IMR-90 (cell line): ENCODE results near the gene CHSY3. TPM values are rescaled to one million over a fixed set of nuclear protein-coding genes. Genes with fewer than 3 reads are reported as not detected.

Source experiments
- ATAC-seq: fragments of 200-7000 bp; cut with Tn5 transposase; 2 replicates; pipeline ENCODE4 v1.9.1; 2020; ENCODE audit warnings: low read depth, mild to moderate bottlenecking, moderate library complexity
- BruUV-seq: library from RNA; stranded (reverse); fragments of 400-500 nt; replicated peaks from 2 replicates; lab custom pipeline; 2021; lab: Mats Ljungman, UMichigan
- CTCF ChIA-PET: fragments of 300-600 bp; formaldehyde crosslinking; extraction: SDS; loops from one replicate; lab custom pipeline; 2021; ENCODE audit warnings: antibody characterized with exemption; lab: Yijun Ruan, JAX
- POLR2A ChIA-PET: fragments of 300-600 bp; sonication (Branson Sonifier 250); formaldehyde crosslinking; loops from one replicate; lab custom pipeline; 2022; ENCODE audit warnings: antibody characterized with exemption; ENCODE audit not compliant: unreplicated experiment; lab: Charles Lee
- DNase-seq: peaks from one replicate; pipeline ENCODE4 v3.0.0; 2013
- H2AFZ ChIP-seq: replicated peaks from 2 replicates; pipeline ENCODE3; 2013; ENCODE audit warnings: low read length, mild to moderate bottlenecking; ENCODE audit not compliant: poor library complexity
- H2AK5ac ChIP-seq: 2 replicates; pipeline ENCODE4 v1.6.1; 2013; ENCODE audit warnings: low read depth, low read length, inconsistent platforms
- H2AK9ac ChIP-seq: replicated peaks from 2 replicates; pipeline ENCODE3; 2013; ENCODE audit warnings: mild to moderate bottlenecking, low read depth, low read length, moderate library complexity; ENCODE audit not compliant: poor library complexity
- H2BK120ac ChIP-seq: 2 replicates; pipeline ENCODE4 v1.6.1; 2013; ENCODE audit warnings: low read depth, low read length, inconsistent platforms
- H2BK15ac ChIP-seq: 3 replicates; pipeline ENCODE4 v1.6.1; 2013; ENCODE audit warnings: low read depth, low read length, inconsistent platforms
- H2BK20ac ChIP-seq: 2 replicates; pipeline ENCODE4 v1.6.1; 2013; ENCODE audit warnings: low read depth, mild to moderate bottlenecking, inconsistent platforms, low read length, moderate library complexity
- H2BK5ac ChIP-seq: 2 replicates; pipeline ENCODE4 v1.6.1; 2013; ENCODE audit warnings: mild to moderate bottlenecking, low read depth, low read length, inconsistent platforms; ENCODE audit not compliant: poor library complexity, severe bottlenecking
- H3K14ac ChIP-seq: replicated peaks from 2 replicates; pipeline ENCODE4 v1.6.1; 2013; ENCODE audit warnings: low read depth, low read length, inconsistent platforms
- H3K18ac ChIP-seq: 2 replicates; pipeline ENCODE4 v1.6.1; 2013; ENCODE audit warnings: low read depth, low read length, control low read depth
- H3K23ac ChIP-seq: 2 replicates; pipeline ENCODE4 v1.6.1; 2013; ENCODE audit warnings: low read depth, low read length, inconsistent platforms
- H3K27ac ChIP-seq: 2 replicates; pipeline ENCODE4 v1.5.1; 2013; ENCODE audit warnings: mild to moderate bottlenecking, control low read depth, low read length; ENCODE audit not compliant: insufficient read depth
- H3K27me3 ChIP-seq: 2 replicates; pipeline ENCODE4 v1.6.1; 2013; ENCODE audit warnings: low read length; ENCODE audit not compliant: control insufficient read depth, insufficient read depth
- H3K36me3 ChIP-seq: 2 replicates; pipeline ENCODE4 v1.6.1; 2013; ENCODE audit warnings: low read length, mixed read lengths; ENCODE audit not compliant: control insufficient read depth, insufficient read depth
- H3K4ac ChIP-seq: 2 replicates; pipeline ENCODE4 v1.6.1; 2013; ENCODE audit warnings: low read depth, low read length, inconsistent platforms
- H3K4me1 ChIP-seq: 2 replicates; pipeline ENCODE4 v1.6.1; 2013; ENCODE audit warnings: low read length, mixed read lengths; ENCODE audit not compliant: control insufficient read depth, insufficient read depth
- H3K4me2 ChIP-seq: 2 replicates; pipeline ENCODE4 v1.6.1; 2013; ENCODE audit warnings: low read depth, mild to moderate bottlenecking, control low read depth, low read length, moderate library complexity
- H3K4me3 ChIP-seq: 2 replicates; pipeline ENCODE4 v1.5.1; 2013; ENCODE audit warnings: low read depth, mild to moderate bottlenecking, control low read depth, low read length, moderate library complexity; ENCODE audit not compliant: insufficient read depth
- H3K56ac ChIP-seq: 2 replicates; pipeline ENCODE4 v1.6.1; 2013; ENCODE audit warnings: low read length, inconsistent platforms; ENCODE audit not compliant: insufficient read depth; ENCODE audit errors: extremely low read depth
- H3K79me1 ChIP-seq, 2 experiments: 2 replicates each; pipeline ENCODE4 v1.6.1; 2013; ENCODE audit warnings: low read length in 2 of 2, inconsistent platforms in 1 of 2, low read depth in 1 of 2
- H3K9ac ChIP-seq: 2 replicates; pipeline ENCODE4 v1.6.1; 2013; ENCODE audit warnings: low read depth, low read length, control low read depth
- H3K9me1 ChIP-seq: 2 replicates; pipeline ENCODE4 v1.6.1; 2013; ENCODE audit warnings: low read length, inconsistent platforms; ENCODE audit not compliant: insufficient read depth
- H3K9me3 ChIP-seq: 2 replicates; pipeline ENCODE4 v1.6.1; 2013; ENCODE audit warnings: low read length; ENCODE audit not compliant: control insufficient read depth, insufficient read depth
- H4K20me1 ChIP-seq: 2 replicates; pipeline ENCODE4 v1.6.1; 2013; ENCODE audit warnings: low read length, inconsistent platforms; ENCODE audit not compliant: insufficient read depth
- H4K5ac ChIP-seq: 2 replicates; pipeline ENCODE4 v1.6.1; 2013; ENCODE audit warnings: mild to moderate bottlenecking, low read depth, low read length, control low read depth
- H4K8ac ChIP-seq, 2 experiments: 2 replicates each; pipeline ENCODE4 v1.6.1; 2013; ENCODE audit warnings: low read depth in 2 of 2, low read length in 2 of 2, control low read depth in 1 of 2, inconsistent platforms in 1 of 2
- H4K91ac ChIP-seq: 2 replicates; pipeline ENCODE4 v1.6.1; 2013; ENCODE audit warnings: low read depth, low read length, inconsistent platforms; ENCODE audit not compliant: insufficient read depth
- CEBPB ChIP-seq: IDR thresholded peaks from 2 replicates; pipeline ENCODE4 v1.6.1; 2012; ENCODE audit warnings: low read depth, low read length, improper control_type of control experiment
- CTCF ChIP-seq: conservative IDR thresholded peaks from 2 replicates; pipeline ENCODE4 v1.5.1; 2012; ENCODE audit warnings: mild to moderate bottlenecking, low read depth, low read length, improper control_type of control experiment
- FOS ChIP-seq: fragments of 150-350 bp; IDR thresholded peaks from 2 replicates; pipeline ENCODE4 v1.6.1; 2016; ENCODE audit warnings: low read depth, low read length
- MAFK ChIP-seq: IDR thresholded peaks from 2 replicates; pipeline ENCODE4 v1.6.1; 2012; ENCODE audit warnings: low read depth, low read length, improper control_type of control experiment
- MAZ ChIP-seq: IDR thresholded peaks from 2 replicates; pipeline ENCODE4 v1.6.1; 2012; ENCODE audit warnings: low read depth, mild to moderate bottlenecking, low read length, improper control_type of control experiment, moderate library complexity, borderline replicate concordance
- NFE2L2 ChIP-seq: fragments of 150-350 bp; IDR thresholded peaks from 2 replicates; pipeline ENCODE4 v1.6.1; 2016; ENCODE audit warnings: low read depth, mild to moderate bottlenecking, low read length
- SMC3 ChIP-seq: fragments of 150-350 bp; IDR thresholded peaks from 2 replicates; pipeline ENCODE4 v1.6.1; 2016; ENCODE audit warnings: low read depth, mild to moderate bottlenecking, antibody characterized with exemption, low read length, moderate library complexity
- WGBS, 2 experiments: methylation state at CpG; one replicate each; pipeline versions ENCODE4 v1.1.5 to v1.1.7; 2013; ENCODE audit warnings: missing lambda C conversion rate in 2 of 2; ENCODE audit not compliant: insufficient read length in 1 of 2; ENCODE audit errors: extremely low coverage in 2 of 2; 5-methylcytosine and 5-hydroxymethylcytosine counted together
- dilution Hi-C: fragments of 300-500 bp; cut with HindIII; formaldehyde crosslinking; loops from one replicate; pipeline ENCODE4 v1.14.3; 2018; ENCODE audit warnings: low sequenced_read_pairs; ENCODE audit not compliant: unreplicated experiment
- in situ Hi-C: fragments of 300-500 bp; cut with MboI; formaldehyde crosslinking; loops from 3 replicates; pipeline ENCODE4 v1.14.3; 2019; ENCODE audit warnings: low sequenced_read_pairs, inconsistent platforms, mixed read lengths
- intact Hi-C: fragments of 100-400 bp; cut with micrococcal nuclease; formaldehyde crosslinking; loops from 2 replicates; pipeline ENCODE4 v1.10.0; 2022
- polyA plus RNA-seq, 3 experiments: library from polyadenylated mRNA; depleted of rRNA; stranded (reverse); fragments of >200 nt; gene quantifications; 2 replicates each; pipeline ENCODE4 v1.2.3, GENCODE V29; 2012; ENCODE audit warnings: low replicate concordance in 1 of 3
- total RNA-seq: library from RNA; depleted of rRNA; stranded (reverse); fragments of >200 nt; gene quantifications from 2 replicates; pipeline ENCODE4 v1.2.3, GENCODE V29; 2012

Gene CHSY3
- total and polyA plus RNA-seq, 2 of the 4 experiments (the other 2 are of a cell fraction) = 0.62 to 1.3 TPM

GRCh38 chr5:129966071-129966470 is 61.8 kb downstream of the CHSY3 start:
- Histone ChIP-seq H3K23ac (no peak overlapping the region), H2BK15ac (no peak overlapping the region), H4K20me1 (no peaks in the 10 kb centered on the region), H2BK5ac (no peak overlapping the region), H2BK20ac (no peak overlapping the region), H2BK120ac (no peak overlapping the region), H3K4me3 (no peak overlapping the region), H3K9me1 (no peaks in the 10 kb centered on the region), H4K5ac (no peak overlapping the region), H3K56ac (no peak overlapping the region), H4K91ac (no peak overlapping the region), H3K36me3 (no peaks in the 10 kb centered on the region), H3K4me1 (no peaks in the 10 kb centered on the region), H3K4me2 (no peak overlapping the region), H2AK9ac (no peak overlapping the region), H3K18ac (no peak overlapping the region), H3K27ac (no peak overlapping the region), H3K27me3 (no peaks in the 10 kb centered on the region), H3K79me1 (no peaks in the 10 kb centered on the region), H3K9me3 (no peaks in the 10 kb centered on the region), H2AFZ (no peak overlapping the region), H3K9ac (no peak overlapping the region), H3K4ac (no peak overlapping the region), H4K8ac (no peak overlapping the region), H2AK5ac (no peak overlapping the region), H3K14ac (no peak overlapping the region)
- TF ChIP-seq CEBPB (no peak), SMC3 (no peak), FOS (no peak), CTCF (no peak), MAZ (no peak), NFE2L2 (no peak), MAFK (no peak)
- no peak for ATAC-seq
- in situ Hi-C loops = no loop called here
- intact Hi-C loops = no loop called here
- ChIA-PET CTCF (no interaction called here), POLR2A (no interaction called here)
- dilution Hi-C loops = no loop called here
- BruUV-seq = no TSS peak
- DNase-seq = no peak
- no CpG with 5 or more reads among the region's 2 CpGs for WGBS, 2 experiments
